Stimulated activated CD8-positive, alpha-beta memory T cell treated with anti-CD3 and anti-CD28 coated beads, Interleukin-4, amount 100 ng/mL, for 4 hours (primary cell): ENCODE results near the gene FXYD1.

Source experiments
- DNase-seq, 2 donors: peaks; one replicate each; pipeline ENCODE4 v3.0.0-alpha.2; 2020; ENCODE audit warnings: low read depth in 2 of 2, low spot score in 1 of 2

The FXYD1 gene

DNA sequence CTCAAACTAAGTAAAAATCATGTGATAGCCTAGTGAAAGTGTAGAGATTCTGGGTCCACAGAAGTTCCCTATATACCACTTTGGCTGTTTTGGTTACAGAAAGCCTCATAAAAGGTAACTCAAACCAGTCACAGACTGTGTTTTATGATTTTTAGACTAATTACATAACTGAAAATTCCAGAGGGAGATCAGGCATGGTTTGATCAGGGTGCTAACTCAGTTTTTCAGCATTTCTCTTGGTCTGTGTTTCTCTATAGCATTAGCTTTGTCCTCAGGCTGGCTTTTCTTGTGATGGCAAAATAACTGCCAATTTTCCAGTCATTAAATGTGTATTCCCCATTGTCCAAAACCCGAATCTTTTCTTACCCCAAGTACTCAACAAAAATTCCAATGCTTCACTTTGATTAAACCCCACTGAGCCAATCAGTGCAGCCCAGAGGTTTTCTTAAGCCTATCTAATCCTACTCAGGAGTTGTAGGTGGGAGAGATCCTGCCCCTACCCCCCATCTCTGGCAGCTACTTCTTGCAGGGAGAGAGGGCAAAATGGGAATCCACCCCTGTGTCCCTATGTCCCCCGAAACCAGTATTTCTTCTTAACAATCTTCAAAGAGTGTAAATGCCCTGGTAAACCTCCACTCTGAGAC is 31.6 kb upstream of the FXYD1 start:
- no peak for DNase-seq

- no peak for DNase-seq
These were observed 31.1 kb upstream of the FXYD1 start for GRCh38 chr19:35107545-35107944.

DNA sequence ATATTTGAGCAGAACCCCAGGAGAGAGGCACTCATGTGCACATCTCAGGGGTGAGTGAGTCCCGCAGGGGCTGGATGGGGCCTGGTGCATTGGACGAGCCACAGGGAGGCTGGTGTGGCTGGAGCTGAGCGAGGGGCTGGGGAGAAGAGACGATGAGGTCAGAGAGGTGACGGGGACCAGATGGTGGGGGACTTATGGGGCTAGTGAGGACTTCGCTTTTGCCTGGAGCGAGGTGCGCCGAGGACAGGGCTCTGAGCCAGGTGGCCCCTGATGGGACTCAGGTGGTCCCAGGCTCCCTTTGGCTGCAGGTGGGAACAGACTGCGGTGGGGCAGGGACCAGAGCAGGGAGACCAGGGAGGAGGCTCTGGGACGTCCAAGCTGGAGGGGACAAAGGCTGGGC is 29.9 kb upstream of the FXYD1 start:
- DNase-seq = no peak

- no peak for DNase-seq
These were observed 29.1 kb upstream of the FXYD1 start for GRCh38 chr19:35109395-35110112.

DNA sequence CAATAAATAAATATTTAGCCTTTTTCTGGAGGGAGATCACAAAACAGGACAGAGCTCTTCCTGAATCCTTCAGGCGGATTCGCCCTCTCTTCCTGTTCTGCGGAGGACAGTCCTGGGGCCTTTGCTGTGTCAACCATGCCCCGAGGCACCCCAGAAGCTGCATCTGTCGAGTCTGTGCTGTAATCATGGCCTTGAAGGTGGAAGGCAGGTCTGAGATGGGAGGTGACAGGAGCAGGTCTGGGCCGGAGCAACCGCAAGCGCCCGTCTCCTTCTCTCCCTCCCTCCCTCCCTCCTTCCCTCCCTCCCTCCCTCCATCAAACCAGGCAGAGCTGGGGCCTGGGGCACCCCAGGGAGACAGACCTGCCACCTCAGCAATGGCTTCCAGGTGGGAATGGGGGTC is 27.6 kb upstream of the FXYD1 start:
- no peak for DNase-seq

- no peak for DNase-seq
These were observed 25.5 kb upstream of the FXYD1 start for GRCh38 chr19:35112995-35113688.

DNA sequence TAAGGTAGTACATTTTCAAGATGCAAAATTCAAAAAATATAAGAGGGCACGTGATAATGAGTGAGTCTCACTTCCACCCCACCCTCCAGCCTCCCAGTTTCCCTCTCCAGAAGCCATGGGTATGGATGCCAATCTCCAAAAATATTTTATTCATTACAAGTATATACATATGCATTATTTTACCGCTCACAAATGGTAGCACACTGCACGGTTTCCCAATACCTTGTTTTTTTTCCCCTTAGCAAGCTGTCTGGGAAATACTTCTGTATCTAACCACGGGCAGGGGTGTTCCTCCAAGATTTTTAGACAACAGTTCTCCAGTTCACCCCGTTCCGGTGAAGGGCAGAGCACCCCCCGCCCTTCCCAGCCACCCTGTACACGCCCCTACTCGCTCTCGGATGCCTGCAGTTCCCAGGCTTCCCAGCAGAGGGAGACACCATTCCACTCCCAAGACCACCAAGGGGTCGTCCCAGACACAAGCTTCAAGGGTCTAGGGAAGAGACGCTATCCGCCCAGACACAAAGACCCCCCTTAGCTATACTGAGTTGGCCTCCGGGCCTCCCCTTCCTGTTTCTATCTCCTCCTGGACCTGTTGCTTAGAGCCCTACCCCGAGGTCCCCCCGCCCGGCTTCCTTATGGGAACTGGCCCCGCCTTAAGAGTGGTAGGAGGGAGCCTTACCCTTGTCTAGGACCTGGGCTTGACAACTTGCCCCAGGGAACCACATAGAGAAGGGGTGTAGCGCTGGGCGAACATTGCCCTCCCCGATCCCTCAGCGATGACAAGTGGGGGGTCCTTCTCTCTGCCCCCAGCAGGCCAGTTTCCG is 24.1 kb upstream of the FXYD1 start:
- peak; percentile 35 to 48 for DNase-seq

DNA sequence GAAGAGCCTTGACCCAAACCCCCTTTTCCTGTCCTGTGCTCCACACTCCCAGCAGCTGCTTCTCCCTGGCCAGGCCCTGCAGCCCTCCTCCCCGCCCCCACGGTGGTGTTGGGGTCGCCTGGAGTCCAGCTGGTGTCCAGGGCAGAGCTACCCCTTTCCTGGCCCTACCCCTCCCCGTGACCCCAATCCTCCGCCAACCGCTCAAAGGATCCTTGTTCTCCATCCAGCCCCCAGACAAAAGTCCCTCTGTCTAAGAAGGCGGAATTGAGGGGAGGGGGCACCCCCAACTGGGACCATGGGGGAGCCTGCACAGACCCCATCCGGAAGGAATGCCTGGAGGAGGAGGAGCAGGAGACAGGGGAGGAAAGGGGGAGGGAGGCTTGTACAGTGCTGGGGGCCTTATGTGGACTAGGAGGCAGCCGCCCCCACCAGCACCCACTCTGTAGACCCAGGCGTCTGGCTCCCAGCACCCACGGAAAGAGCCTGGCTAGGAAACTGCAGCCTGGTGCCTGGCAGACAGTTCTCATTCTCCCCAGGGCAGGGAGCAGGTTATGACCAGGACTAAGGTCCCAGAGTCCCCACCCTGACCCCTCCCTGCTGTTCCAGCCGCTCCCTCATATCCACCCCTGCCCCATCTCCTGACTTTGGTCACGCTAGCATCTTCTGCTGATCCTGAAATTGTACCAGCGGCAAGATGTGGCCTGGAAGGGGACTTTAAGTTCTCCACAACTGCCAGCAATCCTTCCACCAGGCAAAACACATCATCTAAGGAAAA is 23.3 kb upstream of the FXYD1 start, which contains the start of gene FXYD3:
Gene FXYD3 (plus strand): TSS at position 647 of the 775 bp plus-strand sequence. CDS start 3,554 bp downstream, outside the sequence.
- DNase-seq = no peak

GRCh38 chr19:35116072-35116801 is 22.4 kb upstream of the FXYD1 start:
- DNase-seq = no peak

- DNase-seq = no peak
These were observed 21.5 kb upstream of the FXYD1 start for GRCh38 chr19:35117116-35117515.

- no peak for DNase-seq
These were observed 20.8 kb upstream of the FXYD1 start for GRCh38 chr19:35117799-35118198.

GRCh38 chr19:35118268-35119020 is 20.2 kb upstream of the FXYD1 start:
- DNase-seq = no peak

GRCh38 chr19:35119091-35119490 is 19.5 kb upstream of the FXYD1 start:
- no peak for DNase-seq

GRCh38 chr19:35119578-35120155 is 19.0 kb upstream of the FXYD1 start:
- no peak for DNase-seq

DNA sequence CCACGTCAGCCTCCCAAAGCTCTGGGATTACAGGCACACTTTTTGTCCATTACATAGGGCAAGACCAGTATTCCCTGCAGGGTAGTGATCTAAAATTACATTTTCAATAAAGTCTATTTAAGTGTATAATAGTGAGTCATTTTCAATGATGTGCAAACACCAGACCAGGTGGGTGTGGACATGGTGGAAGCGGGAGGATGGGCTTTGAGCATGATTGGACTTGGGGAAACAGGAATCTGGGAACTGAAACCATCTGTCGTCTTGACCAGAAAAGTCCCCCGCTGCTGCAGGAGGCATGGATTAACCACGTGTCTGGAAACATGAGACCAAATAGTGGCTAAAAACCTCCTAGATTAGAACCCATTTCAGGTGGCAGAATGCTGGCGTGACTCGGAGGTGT is 18.1 kb upstream of the FXYD1 start:
- DNase-seq = no peak

DNA sequence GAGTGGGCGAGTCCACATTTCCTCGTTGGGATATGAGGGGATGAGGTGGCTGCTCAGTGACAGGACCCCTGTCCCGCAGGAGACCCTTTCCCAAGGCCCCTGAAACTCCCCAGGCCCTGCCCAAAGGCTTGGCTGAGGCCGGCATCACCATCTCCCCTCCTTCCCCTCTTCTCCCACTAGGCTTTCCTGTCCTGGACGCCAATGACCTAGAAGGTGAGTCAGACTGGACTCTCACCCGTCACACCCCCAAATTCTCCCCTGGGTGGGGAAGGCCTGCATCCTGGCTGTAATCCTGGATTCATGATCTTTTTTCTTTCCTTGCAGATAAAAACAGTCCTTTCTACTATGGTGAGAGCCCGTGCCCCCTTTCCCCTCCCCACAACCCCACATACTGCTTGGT is 17.7 kb upstream of the FXYD1 start:
- no peak for DNase-seq

- no peak for DNase-seq
These were observed 15.7 kb upstream of the FXYD1 start for GRCh38 chr19:35122687-35123551.

- DNase-seq = no peak
These were observed 15.1 kb upstream of the FXYD1 start for GRCh38 chr19:35123573-35123972.
